DLD1 (cell line): Measurements from ENCODE around the gene EIF4B.

Experiments used
- in situ Hi-C: cut with HindIII; loops from 2 replicates; pipeline ENCODE4 v1.10.0; 2017; ENCODE audit warnings: low sequenced_read_pairs

EIF4B gene

DNA sequence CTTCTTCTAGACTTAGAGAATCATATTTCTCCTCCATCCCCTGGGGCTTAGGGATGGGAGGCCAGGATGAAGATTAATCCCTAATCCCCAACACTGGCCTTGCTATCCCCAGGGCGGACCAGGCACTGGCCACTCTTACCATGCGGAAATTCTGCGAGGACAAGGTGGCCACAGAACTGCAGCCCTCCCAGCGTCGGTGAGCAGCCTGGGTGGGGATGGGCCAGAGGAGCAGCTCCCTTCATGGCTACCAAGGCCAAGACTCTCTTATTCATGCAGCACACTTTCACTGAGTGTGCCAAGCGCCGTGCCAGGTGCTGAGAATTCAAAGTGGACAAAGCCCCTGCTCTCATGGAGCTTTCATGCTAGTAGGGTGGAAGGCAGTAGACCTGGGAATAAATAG is 50.6 kb downstream of the EIF4B start:
- in situ Hi-C loops = no loop called here

DNA sequence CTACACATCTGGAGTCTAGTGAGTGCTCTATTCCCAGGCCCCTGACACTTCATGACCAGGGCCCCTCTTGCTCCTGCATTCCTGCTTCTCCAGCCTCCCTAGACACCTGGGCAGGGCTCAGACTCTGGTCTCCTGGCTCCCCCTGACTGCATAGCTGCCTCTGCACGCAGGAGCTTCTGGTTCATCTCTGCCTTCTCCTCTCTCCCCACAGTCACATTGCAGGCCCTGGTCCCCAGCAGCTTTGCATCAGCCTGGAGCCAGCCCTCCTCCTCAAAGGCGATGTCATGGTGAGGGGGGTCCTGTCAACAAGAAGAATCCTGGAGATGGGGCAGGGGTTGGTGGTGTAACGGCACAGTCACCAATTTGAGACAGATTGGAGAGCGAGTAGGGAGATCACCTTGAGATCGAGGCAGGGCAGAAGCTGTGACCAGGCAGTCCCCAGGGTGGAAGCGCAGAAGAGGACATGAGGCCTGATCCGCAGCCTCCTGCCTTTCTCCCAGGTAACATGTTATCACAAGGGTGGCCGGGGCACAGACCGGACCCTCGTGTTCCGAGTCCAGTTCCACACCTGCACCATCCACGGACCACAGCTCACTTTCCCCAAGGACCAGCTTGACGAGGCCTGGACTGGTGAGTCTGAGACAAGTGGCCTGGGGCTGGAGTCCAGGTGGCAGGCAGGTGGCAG is 51.7 kb downstream of the EIF4B start:
- in situ Hi-C loops = no loop called here

DNA sequence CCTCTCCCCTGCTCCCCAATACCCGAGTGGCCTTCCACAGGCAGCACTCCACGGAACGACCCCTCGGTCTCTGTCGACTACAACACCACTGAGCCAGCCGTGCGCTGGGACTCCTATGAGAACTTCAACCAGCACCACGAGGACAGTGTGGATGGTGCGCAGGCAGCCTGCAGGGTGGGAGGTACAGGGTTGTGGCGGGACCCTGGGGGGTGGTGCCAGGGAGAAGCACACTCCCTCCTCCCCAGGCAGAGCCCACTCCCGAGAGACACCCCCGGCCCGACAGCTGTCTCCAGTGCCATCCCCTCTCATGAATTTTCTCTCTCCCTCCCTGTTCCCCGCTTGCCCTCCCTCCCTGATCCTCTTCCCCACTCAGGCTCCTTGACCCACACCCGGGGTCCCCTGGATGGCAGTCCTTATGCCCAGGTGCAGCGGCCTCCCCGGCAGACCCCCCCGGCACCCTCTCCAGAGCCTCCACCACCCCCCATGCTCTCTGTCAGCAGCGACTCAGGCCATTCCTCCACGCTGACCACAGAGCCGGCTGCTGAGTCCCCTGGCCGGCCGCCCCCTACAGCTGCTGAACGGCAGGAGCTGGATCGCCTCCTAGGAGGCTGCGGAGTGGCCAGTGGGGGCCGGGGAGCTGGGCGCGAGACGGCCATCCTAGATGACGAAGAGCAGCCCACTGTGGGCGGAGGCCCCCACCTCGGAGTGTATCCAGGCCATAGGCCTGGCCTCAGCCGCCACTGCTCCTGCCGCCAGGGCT is 52.6 kb downstream of the EIF4B start:
- in situ Hi-C loops = no loop called here

DNA sequence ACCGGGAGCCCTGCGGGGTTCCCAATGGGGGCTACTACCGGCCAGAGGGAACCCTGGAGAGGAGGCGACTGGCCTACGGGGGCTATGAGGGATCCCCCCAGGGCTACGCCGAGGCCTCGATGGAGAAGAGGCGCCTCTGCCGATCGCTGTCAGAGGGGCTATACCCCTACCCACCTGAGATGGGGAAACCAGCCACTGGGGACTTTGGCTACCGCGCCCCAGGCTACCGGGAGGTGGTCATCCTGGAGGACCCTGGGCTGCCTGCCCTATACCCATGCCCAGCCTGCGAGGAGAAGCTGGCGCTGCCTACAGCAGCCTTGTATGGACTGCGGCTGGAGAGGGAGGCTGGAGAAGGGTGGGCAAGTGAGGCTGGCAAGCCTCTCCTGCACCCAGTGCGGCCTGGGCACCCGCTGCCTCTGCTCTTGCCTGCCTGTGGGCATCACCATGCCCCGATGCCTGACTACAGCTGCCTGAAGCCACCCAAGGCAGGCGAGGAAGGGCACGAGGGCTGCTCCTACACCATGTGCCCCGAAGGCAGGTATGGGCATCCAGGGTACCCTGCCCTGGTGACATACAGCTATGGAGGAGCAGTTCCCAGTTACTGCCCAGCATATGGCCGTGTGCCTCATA is 53.3 kb downstream of the EIF4B start:
- in situ Hi-C loops = no loop called here

DNA sequence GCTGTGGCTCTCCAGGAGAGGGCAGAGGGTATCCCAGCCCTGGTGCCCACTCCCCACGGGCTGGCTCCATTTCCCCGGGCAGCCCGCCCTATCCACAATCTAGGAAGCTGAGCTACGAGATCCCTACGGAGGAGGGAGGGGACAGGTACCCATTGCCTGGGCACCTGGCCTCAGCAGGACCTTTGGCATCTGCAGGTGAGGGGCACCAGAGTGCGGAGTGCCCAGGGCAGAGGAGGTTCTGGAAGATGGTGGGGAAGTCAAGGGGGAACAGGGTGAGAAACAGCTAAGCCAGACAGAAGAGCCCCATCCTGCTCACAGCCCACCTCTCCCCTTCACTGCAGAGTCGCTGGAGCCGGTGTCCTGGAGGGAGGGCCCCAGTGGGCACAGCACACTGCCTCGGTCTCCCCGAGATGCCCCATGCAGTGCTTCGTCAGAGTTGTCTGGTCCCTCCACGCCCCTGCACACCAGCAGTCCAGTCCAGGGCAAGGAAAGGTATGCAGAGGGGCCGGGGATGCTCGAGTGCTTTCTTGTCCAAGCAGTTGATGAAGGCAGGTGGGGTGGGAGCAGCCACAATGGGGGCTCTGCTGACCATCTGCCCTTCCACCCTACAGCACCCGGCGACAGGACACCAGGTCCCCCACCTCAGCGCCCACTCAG is 53.9 kb downstream of the EIF4B start:
- in situ Hi-C loops = no loop called here

DNA sequence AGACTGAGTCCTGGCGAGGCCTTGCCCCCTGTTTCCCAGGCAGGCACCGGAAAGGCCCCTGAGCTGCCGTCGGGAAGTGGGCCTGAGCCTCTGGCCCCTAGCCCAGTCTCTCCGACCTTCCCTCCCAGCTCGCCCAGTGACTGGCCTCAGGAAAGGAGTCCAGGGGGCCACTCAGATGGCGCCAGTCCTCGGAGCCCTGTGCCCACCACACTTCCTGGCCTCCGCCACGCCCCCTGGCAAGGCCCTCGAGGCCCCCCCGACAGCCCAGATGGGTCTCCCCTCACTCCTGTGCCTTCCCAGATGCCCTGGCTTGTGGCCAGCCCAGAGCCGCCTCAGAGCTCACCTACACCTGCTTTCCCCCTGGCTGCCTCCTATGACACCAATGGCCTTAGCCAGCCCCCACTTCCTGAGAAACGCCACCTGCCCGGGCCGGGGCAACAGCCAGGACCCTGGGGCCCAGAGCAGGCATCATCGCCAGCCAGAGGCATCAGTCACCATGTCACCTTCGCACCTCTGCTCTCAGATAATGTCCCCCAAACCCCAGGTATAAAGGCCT is 54.5 kb downstream of the EIF4B start:
- in situ Hi-C loops = no loop called here

DNA sequence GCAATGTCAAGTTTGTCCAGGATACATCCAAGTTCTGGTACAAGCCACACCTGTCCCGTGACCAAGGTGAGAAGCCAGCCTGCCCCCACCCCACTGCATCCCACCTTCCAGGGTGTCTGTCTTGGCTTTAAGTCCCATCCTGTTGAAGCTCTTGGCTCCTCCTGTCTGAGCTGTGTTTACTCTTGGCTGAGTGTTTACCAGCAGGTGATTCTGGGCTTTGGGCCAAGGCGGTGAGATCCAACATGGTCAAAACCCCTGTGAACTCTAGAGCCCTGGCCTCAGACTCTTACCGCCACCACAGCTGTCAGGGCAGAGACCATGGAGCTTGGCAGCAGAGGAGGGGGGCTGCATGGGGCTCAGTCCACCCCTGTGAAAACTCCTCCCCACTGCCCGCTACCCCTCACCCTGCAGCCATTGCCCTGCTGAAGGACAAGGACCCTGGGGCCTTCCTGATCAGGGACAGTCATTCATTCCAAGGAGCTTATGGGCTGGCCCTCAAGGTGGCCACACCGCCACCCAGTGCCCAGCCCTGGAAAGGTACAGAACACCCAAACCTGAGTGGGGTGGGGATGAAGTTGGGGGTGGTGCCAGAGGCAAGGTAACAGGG is 55.3 kb downstream of the EIF4B start:
- in situ Hi-C loops = no loop called here

DNA sequence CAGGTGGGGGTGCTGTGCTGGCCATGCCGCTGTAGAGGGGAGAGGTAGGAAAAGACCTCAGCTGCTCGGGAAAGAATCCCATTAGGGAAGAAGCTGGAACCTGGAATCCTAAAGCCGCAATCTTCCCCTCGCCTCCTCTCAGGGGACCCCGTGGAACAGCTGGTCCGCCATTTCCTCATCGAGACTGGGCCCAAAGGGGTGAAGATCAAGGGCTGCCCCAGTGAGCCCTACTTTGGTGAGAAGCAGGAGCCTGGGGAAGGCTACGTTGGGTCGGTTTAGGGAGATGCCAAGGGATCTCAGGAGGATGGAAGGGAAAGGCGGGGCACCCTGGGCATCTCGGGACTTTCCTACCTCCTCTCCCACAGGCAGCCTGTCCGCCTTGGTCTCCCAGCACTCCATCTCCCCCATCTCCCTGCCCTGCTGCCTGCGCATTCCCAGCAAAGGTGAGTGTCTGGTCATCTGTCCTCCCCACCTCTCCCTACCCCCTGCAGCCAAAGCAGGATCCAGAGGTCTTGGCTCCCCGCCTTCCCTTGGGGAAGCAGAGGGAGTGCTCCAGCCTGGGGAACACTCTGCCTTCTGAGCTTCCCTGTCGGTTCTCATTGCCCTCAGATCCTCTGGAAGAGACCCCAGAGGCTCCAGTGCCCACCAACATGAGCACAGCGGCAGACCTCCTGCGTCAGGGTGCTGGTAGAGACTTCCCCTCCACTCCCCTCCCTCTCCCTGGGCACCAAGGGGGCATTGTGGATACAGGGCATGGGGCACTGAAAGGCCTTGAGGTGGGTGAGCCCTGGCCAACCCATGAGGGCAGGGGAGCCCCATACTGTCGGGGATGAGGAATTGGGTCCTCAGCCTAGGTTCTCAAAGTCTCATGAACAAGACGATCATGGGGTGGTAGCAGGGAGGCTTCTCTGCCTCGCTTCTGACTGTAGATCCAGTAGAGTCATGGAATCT is 56.0 kb downstream of the EIF4B start:
- in situ Hi-C loops = no loop called here

DNA sequence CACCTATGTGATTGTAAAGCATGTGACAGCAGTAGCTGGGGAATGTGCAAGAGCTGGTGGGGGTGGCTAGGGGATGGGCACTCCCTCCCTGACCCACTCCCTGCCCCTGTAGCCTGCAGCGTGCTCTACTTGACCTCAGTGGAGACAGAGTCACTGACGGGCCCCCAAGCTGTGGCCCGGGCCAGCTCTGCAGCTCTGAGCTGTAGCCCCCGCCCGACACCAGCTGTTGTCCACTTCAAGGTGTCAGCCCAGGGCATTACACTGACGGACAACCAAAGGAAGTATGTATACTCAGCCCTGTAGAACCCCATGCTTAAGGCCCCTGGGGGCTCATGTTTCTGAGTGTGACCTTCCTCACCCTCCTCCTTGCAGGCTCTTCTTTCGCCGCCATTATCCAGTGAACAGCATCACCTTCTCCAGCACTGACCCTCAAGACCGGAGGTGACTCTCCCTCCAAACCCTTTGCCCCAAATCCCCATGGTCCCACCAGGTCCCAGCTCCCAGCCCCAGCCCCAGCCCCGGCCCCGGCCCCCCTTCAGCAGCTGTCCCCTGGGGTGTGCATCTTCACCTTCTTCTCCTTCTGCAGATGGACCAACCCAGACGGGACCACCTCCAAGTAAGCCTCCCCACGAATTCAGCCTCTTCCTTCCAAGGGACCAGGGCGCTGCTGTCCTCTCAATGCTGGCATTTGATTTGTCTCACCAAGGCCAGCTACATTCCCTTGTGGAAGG is 56.9 kb downstream of the EIF4B start:
- in situ Hi-C loops = no loop called here

DNA sequence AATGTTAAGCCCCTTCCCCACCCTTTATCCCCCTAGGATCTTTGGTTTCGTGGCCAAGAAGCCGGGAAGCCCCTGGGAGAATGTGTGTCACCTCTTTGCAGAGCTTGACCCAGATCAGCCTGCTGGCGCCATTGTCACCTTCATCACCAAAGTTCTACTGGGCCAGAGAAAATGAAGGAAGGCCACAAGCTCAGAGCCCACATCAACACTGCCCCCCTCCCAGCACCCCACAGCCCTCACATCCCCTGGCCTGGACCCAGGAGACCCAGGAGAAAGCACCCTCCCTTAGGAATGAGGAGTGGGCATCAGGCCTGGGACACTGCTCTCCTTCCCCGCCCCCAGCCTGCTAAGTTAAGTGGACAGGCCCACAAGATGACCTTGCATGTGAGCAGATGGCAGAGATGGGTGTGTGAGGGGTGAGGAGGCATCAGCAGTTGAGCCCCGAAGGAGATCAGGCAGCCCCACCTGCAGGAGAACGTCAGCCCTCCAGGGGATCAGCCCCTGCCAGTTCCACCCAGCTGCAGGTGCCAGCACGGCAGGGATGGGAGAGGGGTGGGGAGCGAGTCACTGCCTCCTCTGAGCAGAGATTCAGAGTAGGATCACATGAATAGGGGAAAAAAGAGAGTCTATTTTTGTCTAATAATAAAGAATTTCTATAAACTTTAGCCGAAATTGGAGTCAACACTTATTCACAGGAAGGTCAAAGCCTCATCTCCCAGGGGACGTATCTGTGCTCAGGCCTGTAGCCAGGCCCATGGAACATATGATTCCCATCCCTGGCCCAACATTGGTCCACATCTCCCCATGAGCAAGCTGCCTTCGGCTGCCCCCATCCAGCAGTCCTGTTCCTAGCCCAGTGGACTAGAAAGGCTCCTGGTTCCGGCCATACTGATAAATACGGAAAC is 57.7 kb downstream of the EIF4B start:
- in situ Hi-C loops = no loop called here

DNA sequence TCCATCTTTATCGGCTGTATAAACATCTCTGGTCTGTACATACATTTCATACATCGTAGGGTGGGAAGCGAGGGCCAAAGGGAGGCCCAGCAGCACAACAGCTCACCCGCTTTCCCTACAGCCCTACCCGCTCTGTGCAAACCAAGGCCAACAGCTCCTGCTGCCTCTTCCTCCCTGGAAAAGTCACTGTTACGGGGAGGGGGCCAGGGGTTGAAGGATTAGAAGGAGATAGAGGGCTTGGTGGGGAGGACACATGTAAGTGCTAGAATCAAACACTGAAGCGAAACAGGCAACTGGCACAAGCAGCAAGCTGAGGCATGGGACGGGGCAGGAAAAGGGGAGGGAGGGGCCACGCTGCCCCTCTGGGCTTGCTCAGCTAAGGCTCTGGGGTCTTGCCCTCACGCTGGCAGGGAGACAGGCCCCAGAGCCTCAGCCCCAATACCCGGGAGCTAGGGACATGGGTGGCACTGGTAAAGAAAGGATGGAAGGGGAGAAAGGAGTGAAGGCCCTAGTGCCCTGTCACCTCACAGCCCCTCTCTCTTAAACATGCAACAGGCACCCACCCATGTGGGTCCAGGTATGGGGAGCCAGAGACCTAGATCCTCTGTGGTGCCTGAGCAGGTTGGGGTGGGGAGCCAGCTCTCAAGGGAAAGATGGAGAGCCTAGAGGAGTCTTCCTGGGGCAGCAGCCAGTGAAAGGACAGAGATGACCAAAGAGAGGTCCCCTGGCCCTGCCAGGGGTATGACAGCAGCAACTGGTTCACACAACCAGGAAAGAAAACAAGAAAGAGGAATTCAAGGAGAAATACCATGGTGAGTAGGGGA is 58.6 kb downstream of the EIF4B start:
- in situ Hi-C loops = no loop called here

DNA sequence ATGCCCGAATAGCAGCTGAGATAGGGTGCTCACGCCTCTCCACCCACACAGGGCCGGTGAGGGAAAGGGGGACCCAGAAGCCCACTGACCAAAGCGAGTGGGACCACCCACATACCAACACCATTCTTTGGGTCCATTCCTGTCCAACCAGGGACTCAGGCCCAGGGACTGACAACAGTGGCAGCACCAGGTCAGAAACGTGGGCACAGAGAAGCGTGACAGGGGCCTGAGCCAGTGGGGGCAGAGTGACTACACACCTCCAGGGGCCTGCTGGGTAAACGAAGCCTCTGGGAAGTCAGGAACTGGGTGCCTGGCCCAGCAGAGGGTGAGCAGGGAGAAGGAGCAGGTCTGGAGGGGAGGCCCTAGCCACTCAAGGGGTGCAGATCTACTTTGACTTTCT is 59.2 kb downstream of the EIF4B start:
- in situ Hi-C loops = no loop called here

DNA sequence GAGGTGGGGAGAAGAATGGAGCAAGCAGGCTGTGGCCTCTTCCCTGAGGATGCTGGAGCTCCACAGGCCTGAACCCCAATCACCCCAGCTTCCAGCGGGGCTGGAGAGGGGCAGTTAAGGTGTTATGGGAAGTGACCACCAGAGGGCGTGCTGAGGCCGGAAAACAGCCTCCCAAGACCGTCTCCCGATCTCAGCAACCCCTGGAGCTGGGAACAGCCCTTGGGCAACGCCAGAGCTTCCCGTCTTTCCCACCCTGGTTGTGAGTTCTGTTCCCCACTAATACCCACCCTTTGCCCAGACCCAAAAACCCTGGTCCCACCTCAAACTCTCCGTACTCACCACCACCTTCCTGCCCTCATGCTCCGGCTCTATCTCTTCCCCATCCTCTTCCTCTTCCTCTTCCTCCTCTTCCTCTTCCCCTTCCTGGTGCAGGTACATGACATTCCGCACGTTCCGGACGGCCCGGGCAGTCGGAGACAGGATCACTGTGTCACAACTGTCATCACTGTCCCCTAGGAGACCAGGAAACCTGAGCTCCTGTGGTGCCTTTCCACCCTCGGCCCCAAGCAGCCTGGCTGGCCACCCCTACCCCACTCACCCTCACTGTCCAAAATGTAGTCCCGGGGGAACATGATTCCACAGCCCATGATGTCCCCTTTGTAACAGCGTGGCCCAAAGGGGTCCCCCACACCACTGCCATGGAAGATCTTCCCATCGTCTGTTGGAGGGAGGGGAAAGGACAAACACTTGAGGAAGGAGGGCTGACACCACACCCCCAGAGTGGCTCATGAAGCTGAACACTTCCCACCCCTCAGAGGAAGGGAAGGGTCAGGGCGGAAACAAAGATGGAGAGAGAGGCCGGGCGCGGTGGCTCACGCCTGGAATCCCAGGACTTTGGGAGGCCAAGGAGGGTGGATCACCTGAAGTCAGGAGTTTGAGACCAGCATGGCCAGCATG is 60.0 kb downstream of the EIF4B start:
- in situ Hi-C loops = no loop called here

DNA sequence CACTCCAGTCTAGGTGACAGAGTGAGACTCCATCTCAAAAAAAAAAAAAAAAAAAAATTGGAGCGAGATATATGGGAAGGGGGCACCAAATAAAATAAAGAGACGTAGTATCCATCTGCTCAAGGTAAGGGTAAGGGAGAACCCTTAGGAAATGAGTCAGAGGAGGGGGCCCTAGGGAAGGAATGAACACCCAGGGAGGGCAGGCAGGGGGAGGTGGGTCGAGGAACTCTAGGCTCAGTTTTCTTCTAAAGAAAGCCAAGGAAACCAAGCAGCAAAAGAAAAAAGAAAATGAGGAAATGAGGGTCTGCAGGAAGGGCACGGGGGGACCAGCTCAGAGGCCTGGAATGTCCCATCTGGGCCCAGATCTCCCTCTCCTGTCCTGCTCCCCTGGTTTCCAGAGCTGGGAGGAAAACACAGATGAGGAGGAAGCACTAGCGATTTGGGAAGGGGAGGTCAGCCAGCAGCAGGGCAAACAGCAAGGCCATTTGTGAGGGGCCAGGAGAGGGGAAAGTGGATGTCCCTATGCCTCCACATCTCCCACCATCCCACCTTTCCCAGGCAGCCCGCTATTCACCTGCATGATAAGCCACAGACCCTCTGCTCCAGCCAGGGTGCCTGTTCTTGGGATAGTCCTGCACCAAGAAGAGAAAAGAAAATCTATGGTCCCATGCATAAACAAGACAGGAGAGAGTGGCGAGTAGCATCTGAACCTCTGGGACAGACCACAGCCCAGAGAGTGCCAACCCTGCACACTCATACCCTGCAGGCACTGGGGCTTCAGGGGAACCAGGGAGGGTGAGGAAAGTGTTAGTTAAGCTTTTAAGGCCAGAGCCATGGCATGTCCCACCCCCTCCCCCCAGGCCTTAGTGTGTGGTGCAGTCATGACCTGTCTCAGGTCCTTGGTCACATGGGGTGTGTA is 61.1 kb downstream of the EIF4B start:
- in situ Hi-C loops = no loop called here
